Activated naive CD4-positive, alpha-beta T cell treated with anti-CD3 and anti-CD28 coated beads, Interleukin-2, amount 50 U/mL, for 16 hours (primary cell): ENCODE data around the gene BOC.

Experiments
- DNase-seq: peaks from one replicate; pipeline ENCODE4 v3.0.0-alpha.2; 2020

The BOC gene

DNA sequence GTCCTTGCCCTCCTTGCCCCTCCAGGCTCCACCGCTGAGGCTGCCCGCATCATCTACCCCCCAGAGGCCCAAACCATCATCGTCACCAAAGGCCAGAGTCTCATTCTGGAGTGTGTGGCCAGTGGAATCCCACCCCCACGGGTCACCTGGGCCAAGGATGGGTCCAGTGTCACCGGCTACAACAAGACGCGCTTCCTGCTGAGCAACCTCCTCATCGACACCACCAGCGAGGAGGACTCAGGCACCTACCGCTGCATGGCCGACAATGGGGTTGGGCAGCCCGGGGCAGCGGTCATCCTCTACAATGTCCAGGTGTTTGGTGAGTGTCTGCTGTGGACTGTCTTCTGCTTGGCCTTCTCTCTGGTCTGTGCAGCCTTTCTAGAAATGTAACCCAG is 61.0 kb downstream of the BOC start:
- DNase-seq, result no peak

DNA sequence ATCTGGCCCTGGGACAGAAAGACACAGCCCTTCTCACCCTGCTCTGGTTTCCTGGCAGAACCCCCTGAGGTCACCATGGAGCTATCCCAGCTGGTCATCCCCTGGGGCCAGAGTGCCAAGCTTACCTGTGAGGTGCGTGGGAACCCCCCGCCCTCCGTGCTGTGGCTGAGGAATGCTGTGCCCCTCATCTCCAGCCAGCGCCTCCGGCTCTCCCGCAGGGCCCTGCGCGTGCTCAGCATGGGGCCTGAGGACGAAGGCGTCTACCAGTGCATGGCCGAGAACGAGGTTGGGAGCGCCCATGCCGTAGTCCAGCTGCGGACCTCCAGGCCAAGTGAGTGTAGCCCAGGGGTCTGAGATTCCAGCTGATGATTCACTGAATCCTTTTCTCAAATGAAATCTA is 61.7 kb downstream of the BOC start:
- no peak for DNase-seq

DNA sequence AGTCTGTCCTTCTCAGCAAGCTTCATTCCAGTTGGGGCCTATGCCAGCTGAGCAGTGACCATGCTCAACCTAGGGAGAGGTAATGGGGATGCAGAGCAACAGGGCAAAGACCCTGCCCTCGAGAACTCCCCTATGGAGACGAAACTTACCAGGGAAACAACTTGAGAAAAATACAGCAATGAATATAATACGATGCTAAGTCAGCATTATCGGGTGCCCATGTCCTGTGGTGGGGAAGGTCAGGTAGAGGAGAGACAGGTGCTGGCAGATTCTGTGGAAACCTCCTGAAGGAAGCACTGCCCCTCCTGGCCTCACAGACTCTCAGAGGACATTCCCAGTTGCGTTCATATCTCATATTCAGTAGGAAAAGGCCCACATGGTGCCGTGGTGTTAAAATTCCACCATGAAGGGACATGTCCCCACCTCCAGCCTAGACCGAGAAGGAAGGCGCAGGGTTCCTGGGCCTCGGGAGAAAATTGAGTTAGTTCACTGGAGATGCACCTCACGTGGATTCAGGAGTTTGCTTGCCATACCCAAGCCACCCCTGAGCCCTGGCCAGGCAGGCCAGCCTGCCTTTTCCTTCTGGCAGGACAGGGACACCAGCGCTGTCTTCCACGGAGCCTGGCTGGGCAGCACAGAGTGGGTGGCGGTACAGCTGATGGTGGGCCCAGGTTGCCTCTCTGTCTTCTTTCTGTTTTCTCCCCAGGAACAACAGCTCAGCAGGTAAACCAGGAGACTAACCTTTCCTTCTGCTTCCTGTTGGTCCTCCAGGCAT is 62.4 kb downstream of the BOC start:
- DNase-seq, result no peak

DNA sequence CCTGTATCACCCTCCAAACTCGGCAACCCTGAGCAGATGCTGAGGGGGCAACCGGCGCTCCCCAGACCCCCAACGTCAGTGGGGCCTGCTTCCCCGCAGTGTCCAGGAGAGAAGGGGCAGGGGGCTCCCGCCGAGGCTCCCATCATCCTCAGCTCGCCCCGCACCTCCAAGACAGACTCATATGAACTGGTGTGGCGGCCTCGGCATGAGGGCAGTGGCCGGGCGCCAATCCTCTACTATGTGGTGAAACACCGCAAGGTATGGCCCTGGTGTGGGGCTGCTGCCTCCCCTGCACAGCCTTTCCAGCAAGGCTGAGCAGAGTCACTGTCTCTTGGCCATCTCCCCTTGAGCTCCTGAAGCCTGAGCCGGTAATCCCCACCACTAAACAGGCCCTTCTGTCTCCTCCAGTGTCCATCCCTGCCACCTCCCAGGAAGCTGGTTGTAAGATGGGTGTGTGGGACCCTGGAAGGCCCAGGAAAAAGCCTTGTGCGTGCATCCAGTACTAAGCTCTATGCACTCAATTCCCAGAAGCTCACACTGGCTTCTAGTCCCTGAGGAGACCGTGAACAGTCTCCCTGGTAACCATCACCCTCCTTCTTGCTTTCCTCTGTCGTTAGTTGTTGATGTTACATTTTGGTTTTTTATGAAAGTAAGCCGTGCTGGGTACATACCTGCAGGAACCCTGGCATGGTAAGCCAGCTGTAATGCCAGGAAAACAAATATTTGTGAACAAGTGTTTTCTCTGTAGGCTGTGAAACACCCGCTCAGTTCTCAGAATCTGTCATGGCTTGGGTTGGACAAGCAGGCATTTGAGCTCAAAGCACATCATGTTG is 63.3 kb downstream of the BOC start:
- DNase-seq, result no peak

DNA sequence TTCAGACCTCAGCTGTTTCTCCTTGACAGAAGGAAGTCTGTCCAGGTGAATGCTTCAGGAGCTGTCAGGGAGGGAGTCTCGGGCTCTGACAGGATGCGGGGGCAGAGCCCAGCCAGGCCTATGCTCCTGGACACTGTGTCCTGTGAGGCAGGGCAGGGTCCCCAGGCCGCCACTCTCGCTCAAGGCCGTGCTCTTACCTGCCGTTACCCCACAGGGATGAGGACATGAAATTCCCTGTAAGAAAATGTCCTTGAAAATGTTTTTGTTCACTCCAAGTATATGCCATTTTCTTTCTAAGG is 63.9 kb downstream of the BOC start:
- no peak for DNase-seq

DNA sequence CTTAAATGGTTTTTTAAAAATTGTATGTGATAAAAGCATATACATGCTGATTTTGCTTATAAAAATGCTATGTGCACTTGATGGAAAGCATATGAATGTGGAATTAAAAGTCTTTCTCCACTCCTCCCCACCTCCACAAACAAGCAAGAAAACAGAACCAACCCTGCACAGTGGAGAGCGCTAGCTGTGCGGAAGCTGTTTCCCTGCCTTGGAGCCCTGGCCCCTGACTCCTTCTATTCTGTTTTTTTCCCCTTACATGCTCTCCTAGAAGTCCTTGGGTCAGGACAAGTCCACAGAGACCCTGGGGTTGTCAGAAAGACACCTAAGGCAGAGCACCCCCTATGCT is 64.2 kb downstream of the BOC start:
- DNase-seq, result no peak

DNA sequence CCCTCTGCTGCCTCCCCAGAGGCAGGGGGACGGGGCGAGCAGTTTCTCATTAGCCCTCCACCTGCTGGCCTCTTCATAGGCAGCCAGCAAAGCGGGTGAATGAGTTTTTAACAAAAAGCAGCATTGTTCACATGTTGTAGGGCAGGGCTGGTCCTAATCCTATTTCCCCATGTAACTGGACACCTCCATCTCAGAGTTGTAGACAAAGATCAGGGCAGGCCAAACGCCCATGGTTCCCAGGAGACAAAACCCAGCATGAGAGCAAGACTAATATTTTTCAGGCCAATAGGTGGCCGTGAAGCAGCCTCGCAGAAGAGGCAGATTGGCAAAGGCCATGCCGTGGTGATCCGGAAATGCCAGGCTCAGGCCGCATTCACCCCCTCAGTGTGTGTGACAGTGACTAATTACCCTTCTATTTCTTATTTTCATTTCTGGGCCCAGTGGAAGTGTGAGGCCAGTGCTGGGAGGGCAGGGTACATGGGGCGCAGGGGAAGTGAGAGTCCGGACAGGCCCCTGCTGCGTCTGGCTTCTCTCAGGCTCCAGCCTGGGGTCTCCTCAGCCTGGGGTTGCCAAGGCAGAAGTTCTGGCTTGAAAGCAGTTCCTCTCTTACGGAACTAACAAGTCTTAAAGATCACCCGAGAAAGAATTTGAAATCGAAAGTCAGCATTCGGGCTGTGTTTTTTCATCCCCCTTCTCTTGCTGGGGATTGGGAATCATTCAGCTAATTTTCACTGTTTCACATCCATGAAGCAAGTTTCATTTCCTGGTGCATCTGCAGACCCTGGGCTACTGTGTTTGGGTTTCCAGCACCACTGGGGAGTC is 64.8 kb downstream of the BOC start:
- no peak for DNase-seq

DNA sequence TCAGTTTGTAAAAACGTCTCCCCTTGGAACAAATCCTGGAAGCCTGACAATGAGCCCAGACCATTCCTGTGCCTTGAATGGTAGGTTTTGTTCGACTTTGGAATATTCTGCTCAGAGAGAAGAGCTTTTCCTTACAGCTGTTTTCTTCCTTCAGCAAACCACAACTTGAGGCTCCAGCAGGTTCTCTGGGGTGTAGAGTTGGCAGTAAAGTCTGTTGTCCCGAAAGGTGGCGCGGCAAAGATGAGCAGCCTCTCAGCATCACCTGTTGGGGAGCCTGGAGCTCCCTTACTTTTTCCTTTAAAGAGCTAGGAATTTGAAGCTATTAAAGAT is 65.4 kb downstream of the BOC start:
- no peak for DNase-seq

DNA sequence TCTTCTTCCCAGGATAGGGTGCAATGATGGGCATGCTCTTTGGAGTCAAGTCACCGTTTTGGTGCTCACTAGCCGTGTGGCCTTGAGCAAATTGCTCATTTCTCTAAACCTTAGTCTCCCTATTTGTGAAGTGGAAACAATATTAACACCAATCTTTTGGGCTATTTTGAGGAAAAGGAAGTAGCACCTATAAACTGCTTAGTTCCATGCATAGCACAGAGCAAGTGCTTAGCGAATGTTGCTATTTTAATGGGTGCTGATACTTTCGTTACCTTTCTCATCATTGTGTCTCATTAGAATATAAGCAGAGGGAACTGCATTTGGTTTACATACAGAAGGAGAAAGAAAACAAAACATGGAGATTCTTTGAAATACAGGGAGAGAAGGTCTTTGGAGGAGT is 66.1 kb downstream of the BOC start:
- DNase-seq, result no peak

DNA sequence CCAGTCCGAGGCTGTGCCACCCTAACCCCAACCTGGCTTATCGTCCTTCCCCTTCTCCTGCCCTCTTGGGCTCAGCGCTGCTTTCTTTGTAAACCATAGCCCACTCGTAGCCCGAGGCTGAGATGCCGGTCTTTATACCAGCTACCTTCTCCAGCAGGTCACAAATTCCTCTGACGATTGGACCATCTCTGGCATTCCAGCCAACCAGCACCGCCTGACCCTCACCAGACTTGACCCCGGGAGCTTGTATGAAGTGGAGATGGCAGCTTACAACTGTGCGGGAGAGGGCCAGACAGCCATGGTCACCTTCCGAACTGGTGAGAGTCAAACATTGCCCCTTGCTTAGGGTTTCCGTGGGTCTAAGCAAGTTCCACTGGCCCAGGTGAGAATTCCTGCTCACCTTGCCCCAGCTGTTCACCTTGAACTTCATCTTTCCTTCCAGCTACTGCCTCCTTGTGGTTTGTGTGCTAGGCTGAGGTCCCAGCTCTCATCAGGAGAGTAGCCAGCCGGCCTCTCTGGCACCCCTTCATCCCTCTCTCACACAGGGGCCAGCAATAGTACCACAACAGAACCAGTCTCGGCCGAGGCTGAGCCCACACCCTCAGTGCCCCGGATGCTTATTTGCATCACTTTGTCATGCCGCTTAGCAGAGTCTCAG is 66.7 kb downstream of the BOC start:
- no peak for DNase-seq

DNA sequence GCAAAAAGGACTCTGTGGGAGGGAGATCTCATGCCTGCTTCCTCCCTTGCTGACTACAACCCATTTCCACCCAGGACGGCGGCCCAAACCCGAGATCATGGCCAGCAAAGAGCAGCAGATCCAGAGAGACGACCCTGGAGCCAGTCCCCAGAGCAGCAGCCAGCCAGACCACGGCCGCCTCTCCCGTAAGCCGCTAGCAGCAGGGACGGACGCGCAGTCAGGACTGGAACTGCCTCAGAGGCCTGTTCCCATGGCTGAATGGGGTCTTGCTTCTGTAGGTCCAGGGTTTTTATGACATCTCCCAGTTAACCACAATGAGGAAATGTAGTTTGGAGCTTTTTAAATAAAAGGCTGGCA is 67.2 kb downstream of the BOC start:
- DNase-seq, result no peak

DNA sequence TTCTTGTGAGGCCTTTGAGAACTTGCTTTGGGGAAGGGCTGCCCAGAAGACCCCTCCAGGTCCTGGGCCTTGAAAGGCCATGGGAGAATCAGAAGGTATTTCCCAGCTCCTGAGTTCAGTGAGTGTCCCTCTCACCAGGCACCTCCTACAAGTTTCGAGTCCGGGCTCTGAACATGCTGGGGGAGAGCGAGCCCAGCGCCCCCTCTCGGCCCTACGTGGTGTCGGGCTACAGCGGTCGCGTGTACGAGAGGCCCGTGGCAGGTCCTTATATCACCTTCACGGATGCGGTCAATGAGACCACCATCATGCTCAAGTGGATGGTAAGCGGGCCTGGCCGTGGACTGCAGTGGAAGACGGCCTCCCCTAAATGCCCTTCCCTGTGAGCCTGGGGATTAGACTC is 68.3 kb downstream of the BOC start:
- no peak for DNase-seq

DNA sequence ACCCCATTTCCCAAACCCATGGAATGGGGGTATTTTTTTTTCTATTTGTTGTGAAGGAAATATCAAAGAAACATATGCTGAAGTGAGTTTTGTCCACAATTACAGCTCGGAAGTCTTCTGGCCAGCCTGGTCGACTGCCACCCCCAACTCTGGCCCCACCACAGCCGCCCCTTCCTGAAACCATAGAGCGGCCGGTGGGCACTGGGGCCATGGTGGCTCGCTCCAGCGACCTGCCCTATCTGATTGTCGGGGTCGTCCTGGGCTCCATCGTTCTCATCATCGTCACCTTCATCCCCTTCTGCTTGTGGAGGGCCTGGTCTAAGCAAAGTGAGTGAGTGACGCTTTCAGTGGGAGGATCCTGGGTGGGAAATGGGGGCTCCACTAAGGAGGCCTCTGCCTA is 71.9 kb downstream of the BOC start:
- DNase-seq, result no peak

DNA sequence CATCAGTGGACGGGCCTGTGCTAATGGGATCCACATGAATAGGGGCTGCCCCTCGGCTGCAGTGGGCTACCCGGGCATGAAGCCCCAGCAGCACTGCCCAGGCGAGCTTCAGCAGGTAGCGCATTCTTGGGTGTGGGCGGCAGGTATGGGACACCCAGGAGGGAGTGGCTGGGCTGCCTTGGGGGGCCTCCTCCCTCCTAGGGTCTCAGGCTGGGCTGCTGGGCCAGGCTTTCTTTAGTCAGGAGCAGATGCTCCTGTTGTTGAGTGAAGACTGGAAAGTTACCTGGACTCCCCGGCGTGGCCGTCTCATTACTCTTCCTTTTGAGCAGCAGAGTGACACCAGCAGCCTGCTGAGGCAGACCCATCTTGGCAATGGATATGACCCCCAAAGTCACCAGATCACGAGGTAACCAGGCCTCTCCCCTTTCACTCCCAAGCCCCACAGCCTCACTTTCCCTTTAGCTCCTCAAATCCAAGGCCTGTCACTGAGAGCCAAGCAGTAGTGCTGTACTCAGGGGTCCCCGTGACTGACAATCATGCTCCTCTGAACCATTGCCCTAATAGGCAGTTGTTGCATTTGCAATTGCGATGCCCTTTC is 73.2 kb downstream of the BOC start:
- DNase-seq, result no peak

DNA sequence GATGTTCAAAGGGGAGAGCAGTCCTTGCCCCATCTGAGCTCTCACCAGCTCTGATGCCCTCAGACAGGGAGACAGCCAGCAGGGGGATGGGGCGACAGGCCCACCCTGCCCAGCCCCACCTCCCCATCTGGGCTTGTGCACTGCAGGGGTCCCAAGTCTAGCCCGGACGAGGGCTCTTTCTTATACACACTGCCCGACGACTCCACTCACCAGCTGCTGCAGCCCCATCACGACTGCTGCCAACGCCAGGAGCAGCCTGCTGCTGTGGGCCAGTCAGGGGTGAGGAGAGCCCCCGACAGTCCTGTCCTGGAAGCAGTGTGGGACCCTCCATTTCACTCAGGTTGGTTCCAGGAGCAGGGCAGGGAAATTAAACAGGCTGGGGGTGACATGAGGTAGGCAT is 73.9 kb downstream of the BOC start:
- DNase-seq, result no peak

DNA sequence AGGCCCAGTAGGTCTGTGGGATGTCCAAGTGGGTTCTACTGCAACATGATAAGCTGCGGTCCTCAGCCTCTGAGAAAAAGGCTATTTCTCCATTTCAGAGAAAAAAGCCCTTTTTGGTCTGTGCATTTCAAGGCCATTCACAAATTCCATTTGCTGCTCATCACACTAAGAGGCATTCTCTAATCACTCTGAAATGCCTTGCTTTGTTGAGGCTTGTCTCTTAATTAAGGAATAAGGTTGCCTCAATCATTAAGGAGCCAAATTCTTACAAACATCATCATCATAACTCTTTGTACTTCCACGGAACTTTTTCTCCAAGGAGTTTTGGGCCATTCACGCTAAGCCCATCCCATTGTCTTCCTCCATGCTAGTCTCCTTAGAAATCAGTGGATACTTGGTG is 74.4 kb downstream of the BOC start:
- no peak for DNase-seq

DNA sequence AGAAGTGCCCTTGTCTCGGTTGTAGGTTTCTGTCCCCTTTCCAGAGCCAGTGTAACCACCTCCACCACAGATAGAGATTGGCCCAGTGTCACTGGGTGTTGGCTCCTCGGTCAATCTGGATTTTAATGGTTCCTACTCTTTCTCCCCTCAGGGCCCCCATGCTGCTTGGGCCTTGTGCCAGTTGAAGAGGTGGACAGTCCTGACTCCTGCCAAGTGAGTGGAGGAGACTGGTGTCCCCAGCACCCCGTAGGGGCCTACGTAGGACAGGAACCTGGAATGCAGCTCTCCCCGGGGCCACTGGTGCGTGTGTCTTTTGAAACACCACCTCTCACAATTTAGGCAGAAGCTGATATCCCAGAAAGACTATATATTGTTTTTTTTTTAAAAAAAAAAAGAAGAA is 75.2 kb downstream of the BOC start:
- no peak for DNase-seq

DNA sequence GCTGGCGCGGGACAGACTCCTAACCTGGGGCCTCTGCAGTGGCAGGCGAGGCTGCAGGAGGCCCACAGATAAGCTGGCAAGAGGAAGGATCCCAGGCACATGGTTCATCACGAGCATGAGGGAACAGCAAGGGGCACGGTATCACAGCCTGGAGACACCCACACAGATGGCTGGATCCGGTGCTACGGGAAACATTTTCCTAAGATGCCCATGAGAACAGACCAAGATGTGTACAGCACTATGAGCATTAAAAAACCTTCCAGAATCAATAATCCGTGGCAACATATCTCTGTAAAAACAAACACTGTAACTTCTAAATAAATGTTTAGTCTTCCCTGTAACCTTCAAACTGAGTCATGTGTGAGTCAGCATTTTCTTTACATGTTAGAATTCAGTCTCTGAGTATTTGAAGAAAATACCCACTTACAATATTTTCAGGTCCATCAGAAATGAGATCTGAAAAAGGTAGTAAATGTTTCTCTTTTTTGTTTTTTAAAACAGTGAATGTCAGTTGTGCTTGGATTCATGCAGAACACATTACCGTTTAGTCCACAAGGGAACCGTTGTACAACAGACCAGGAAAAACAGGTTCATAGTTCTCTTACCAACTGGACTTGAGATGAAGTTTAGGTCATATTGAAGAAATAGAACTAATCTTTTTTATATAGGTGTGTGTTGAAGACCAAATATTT is 75.9 kb downstream of the BOC start:
- DNase-seq, result no peak

DNA sequence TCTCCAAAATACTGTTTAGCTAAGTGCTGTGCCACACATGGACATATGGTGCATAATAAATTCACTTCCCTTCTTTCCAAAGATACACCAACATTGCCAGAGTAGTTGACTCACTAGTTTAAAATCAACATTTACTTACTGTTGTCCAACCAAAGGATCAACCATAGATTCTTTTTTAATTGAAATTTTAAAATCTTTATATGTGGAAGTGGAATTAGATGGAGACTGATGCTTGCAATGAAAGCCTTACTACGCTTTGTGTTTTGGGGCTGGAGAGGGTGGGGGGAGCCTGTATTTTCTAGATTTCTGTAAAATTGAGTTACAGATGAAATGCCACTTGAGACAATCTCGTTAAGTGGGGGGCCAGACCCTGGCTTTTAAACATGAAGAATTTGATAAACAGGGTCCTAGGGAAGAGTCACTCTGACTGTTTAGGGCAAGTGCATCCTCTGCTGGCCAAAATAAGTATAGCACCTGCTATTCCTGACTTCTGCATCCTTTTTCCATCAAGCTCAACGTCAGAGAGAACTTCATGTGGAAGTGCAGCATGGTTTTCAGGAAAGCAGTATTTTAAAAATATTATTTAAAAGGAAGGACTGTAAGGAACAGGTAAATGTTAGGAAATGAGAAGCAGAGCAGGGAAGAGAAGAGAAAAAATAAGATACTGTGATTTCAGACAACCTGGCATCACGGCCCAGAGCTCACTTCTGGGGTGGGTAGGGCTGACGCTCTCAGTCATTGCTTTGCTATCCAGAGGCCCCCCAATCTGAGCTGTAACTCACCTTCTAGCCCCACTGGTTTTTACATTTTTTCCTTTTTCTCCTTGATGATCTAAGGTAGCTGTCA is 76.7 kb downstream of the BOC start:
- DNase-seq, result peak; percentile 46

DNA sequence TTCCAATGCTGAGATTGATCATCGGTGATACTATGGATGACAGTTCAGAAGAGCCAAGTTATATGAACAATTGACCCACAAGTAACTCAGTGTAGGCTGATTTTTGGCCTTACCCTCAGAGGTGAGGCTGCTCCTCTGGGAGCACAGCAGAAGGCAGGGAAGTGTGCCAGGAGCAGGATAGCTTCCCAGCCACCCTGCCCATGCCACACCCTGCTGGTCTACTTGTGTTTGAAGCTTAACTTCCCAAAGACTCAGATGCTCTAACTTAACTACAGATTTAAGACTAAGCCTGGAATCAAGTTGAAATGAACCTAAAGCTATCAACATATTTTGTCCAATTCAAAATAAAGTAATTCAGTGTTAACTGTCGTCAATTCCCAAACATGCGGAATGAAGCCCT is 77.5 kb downstream of the BOC start:
- no peak for DNase-seq

DNA sequence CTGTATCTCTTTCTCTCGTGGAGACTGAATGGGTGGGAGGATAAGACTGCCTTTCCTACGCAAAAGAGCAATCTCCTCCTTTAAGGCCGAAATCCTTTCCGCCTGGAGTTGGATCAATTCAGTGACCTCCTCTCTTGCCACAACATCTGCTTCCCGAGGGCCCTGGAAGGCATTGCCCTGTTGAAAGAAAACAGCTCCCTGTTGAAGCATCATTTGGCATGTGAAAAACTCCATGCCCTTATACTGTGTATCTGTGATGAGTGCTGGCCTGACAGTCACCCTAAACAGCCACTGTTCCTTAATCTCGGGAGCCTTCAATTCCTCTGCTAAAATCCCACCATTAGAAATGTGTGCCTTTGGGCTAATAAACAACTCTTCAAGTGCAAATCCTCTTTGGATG is 80.2 kb downstream of the BOC start:
- DNase-seq, result no peak

DNA sequence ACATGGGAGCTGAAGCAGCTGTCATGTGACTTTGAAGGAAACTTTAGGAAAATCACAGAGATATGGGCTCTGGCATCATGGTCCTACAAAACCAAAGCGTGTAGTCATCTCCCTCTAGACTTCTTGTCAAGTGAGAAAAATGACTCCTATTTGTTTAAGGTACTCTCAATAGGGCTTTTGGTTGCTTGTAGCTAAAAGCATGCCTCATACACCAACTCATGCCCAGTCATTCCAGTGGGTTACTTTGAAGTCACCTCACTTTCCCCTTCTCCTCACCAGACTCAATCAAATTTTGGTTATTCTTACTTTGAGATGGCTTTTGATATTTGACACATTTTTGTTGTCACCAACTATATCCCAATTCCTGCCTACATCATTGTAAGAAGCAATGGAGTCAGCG is 81.6 kb downstream of the BOC start:
- DNase-seq, result no peak
